Measurements from ENCODE around the gene KCNK3.

The KCNK3 gene

DNA sequence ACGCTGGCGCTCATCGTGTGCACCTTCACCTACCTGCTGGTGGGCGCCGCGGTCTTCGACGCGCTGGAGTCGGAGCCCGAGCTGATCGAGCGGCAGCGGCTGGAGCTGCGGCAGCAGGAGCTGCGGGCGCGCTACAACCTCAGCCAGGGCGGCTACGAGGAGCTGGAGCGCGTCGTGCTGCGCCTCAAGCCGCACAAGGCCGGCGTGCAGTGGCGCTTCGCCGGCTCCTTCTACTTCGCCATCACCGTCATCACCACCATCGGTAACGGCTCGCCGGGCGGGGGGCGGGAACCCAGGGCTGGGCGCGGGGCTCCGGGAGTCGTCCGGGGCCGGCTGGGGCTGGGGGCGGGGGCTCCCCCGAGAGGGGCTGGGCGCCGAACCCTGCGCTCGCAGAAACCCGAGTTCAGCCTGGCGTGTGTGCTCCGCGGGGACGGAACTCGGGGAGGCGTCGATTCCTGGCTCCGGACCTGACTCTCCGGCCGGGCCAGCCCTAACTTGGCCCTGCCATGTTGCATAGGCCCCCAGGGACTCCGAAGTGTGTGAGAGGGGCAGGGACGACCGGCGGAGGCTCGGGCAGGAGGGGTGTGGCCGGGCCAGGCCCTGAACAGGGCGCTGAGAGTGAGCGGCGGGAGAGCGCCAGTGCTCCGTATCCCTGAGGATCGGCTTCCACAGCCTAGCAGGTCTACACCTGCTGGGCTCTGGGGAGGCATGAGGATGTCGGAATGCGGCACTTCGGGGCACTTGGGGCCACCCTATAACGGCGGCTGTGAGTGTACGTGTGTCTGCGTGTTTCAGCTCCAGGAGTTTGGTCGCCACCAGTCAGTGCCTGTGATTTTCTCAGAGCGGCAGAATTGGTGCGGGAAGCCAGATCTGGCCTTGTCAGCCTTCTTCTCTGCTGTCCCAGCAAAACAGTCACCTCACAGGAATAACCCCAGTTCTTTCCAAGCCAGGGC, 651 bp downstream of the KCNK3 start:
- no peak for DNase-seq

DNA sequence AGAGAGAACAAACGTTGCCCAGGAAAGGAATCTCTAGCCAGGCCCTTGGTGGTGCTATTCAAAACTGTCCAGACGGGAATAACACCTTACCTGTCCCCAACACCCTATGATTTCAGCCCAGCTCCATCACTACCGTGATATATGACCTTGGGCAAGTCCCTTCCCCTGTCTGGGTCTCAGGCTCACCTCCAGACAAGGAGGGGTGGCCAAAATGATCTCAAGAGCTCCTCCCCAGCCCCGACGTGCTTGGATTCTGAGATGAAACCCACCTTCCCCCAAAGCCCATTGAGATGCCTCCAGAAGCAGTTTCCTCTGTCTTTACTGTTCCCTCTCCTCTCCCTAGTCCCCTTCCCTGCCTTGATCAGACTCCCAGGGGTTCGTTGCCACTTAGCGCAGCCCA, 1.5 kb downstream of the KCNK3 start:
- no peak for DNase-seq

DNA sequence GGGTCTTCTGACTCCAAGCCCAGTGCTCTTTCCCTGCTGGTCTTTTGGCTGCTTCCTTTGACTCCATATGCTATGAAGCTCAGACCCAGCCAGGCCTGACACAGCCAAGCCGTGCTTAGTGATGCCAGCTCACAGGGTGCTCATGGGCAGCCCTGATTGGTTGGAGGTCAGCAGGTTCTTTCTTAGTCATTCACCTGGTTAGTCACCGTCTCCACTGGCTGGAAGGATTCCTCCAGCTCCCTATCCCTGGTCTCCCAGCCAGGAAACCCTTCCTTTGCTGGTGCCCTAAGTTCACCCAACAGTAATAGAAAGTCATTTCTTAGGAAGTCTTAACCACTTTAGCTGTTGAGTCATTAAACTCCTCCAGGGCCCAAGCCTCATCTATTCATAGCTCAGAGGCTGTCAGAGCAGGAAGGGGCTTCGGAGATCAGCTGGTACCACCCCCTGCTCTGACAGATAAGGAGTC, 3.9 kb downstream of the KCNK3 start:
- no peak for DNase-seq

DNA sequence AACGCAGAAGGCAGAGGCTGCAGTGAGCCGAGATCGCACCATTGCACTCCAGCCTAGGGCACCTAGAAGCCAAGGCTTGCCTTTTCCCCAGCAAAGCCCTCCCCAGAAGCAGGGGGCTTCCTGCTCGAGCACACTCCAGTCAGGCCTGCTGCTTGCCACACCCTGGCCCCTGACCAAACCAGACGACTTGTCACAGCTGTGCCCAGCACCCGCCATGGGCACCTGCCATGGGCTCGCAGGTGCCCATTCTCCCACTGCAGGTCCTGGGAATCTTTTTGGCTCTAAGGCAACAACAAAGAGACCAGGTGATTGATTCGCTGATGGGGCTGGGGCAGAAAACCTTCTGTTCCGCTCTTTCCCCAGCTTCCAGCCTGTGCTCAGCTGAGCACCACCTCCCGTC, 4.9 kb downstream of the KCNK3 start:
- no peak for DNase-seq

DNA sequence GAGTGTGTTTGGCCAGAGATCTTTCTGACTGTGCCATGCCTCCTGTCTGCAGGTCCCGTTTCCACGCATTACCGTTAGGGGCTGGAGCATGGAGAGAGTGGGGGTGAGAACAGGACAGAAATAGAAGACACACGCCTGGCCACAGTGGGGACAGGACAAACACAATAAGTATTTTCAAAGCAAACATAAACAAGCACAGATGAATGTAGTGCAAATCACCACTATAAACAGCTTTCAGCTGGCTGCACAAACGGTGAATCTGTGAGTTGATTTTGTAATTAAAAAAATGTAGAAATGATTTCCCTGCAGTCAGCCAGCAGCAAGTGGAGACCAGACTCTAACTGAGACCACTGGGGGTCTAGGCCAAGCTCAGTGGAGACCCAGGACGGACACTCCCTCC, 6.8 kb downstream of the KCNK3 start:
- no peak for DNase-seq

DNA sequence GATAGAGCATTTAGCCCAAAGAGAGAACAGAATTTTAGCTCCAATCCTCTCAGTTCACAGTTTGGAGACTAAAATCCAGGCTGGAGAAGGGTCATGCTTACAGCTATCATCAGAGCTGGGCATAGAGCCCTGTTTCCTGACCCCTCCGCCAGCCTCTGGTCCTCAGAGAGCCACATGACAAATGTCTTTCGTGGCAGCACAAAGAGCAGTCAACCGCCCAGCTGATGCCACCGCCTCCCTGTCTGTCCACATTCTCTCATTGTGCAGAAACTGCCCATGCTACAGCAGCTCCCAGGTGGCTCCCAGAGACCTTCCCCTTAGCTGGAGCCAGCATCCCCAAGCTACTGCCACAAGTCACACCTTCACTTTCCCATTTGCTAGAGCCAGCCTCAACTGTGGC, 7.6 kb downstream of the KCNK3 start:
- no peak for DNase-seq

DNA sequence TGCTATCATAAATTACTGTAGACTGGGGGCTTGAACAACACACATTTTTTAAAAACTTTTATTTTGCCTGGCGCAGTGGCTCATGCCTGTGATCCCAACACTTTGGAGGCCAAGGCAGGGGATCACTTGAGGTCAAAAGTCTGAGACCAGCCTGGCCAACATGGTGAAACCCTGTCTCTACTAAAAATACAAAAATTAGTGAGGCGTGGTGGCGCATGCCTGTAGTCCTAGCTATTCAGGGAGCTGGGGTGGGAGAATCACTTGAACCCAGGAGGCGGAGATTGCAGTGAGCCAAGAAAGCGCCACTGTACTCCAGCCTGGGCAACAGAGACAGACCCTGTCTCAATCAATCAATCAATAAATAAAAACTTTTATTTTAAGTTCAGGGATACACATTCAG, 9.1 kb downstream of the KCNK3 start:
- DNase-seq: no peak

DNA sequence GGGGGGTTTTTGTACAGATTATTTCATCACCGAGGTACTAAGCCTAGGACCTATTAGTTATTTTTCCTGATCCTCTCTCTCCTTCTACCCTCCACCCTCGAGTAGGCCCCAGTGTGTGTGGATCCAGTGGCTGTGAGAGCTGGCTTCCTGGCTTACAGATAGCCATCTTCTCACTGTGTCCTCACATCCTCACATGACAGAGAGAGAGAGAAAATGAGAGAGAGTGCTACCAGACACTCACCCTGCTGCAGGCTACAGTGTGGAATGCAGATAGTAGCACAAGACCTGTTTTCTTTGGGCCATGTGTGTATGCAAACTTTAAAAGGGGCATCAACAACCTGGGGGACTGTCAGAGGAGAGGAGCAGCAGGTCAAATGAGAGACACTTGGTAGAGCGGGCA, 9.5 kb downstream of the KCNK3 start:
- no peak for DNase-seq

DNA sequence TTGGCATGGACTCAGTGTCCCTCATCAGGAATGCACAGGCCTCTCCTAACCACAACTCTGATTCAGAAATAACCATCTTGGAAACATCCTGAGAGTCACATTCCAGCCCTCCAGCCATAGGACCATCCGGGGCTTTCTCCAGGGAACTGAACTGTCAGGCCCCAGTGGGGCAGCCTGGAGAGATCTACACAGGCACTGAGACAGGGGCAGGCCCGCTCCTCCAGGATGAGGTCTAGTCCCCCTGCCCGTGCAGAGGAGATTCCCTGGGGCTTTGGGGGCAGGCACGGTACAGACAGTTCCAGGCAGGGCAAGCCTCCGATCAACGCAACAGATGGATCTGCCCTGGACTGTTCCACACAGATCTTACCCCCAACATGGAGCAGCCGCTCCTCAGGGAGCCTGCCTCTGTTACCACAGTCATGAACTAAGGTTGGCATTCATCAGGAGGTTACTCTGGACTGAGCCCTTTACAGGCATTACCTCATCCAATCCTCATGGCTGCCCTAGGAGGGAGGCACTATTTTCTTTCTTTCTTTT, 12.0 kb downstream of the KCNK3 start:
- DNase-seq: no peak

DNA sequence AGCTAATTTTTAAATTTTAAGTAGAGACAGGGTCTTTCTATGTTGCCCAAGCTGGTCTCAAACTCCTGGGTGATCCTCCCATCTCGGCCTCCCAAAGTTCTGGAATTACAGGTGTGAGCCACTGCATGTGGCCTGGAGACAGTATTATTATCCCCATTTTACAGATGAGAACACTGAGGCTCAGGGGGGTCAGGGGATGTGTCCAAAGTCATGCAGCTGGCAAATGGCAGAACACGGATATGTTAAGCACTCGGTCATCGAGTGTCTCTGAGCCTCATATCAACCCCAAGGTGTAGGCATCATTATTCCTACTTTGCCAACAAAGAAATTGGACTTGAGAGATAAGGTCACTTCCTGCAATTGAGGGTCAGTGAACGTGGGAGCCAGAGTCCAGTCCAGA, 12.6 kb downstream of the KCNK3 start:
- no peak for DNase-seq

DNA sequence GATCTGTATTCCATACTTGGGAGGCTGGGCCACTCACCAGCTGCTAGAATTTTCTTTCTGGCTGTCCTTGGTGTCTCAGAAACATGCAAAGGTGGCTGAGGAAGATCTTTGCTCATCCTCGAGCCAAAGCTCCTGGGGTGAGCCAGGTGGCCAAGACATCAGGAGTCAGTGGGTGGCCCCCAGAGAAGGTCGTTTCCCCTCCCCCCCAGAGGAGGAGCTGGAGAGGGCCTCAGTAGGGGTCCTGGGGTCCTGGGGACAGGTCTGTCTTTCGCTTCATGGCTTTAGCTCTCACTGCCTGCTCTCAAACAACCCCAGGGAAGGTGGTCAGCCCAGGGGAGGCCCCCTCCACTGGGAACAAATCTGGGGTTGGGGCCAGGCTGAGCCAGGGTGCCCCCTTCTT, 13.6 kb downstream of the KCNK3 start:
- DNase-seq: no peak

DNA sequence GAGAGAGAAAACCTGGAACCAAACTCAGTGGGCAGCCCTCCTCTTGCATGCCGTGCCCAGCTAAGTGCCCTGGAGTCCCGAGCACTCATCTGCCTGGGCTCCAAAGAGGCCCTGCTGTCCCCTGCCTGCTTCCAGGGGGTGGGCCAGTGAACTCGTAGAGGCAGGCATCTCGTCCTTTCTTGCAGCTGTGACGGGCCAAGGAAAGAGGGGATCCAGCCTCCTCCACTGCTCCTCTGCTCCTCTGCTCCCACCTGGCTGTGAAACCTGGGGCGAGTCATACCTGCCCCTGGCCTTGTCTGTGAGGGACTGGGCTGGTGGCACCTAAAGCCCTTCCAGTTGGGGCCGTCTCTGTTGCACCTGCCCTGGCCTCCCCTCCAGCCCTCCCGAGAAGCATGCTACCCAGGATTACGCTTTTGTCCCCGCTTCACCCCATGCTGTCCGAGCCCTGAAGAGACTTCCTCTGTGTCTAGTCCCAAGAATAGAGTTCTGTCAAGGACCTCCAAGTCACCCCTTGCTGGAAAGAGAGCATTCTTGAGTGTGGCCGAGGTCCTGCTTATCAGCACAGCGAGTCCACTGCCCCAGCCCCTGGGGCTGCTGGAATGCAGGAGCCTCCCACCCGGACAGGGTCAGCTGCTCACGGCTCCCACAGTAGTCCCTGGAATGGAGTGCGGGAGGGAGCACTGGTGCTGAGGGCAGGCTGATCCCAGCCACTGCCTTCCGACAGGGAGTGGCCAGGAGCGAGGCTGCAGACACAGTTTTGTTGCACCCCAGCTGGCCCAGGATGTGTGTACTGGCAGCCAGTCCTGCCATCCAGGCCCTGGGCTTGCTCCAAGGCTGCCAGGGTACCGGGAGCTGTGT, 14.3 kb downstream of the KCNK3 start:
- DNase-seq: no peak

DNA sequence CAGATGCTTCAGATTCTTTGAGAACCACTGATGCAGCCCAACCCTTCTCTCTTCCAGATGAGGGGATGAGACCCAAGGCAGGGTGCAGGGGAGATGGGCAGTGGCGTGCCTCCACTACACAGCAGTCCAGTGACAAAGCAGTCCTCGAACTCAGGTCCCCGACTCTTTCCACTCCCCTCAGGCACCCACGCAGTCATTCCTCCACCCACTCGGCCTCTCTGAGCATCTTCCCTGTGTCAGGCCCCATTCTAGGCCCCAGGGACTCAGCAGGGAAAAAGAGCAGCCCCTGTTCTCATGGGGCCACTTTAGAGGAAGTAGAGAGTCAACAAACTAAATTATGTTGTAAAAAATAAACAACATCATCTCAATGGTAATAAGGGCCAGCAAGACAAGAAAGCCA, 15.2 kb downstream of the KCNK3 start:
- no peak for DNase-seq

DNA sequence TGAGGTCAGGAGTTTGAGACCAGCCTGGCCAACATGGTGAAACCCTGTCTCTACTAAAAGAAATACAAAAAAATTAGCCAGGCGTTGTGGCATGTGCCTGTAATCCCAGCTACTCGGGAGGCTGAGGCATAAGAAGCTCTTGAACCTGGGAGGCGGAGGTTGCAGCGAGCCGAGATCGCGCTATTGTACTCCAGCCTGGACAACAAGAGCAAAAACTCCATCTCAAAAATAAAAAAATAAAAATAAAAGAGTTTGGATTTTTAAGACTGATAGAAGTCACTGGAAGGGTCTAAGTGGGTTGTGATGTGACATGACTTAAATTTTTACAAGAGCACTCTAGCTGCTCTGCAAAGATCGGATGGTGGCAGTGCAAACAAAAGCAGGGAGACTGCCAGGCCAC, 15.9 kb downstream of the KCNK3 start:
- no peak for DNase-seq

DNA sequence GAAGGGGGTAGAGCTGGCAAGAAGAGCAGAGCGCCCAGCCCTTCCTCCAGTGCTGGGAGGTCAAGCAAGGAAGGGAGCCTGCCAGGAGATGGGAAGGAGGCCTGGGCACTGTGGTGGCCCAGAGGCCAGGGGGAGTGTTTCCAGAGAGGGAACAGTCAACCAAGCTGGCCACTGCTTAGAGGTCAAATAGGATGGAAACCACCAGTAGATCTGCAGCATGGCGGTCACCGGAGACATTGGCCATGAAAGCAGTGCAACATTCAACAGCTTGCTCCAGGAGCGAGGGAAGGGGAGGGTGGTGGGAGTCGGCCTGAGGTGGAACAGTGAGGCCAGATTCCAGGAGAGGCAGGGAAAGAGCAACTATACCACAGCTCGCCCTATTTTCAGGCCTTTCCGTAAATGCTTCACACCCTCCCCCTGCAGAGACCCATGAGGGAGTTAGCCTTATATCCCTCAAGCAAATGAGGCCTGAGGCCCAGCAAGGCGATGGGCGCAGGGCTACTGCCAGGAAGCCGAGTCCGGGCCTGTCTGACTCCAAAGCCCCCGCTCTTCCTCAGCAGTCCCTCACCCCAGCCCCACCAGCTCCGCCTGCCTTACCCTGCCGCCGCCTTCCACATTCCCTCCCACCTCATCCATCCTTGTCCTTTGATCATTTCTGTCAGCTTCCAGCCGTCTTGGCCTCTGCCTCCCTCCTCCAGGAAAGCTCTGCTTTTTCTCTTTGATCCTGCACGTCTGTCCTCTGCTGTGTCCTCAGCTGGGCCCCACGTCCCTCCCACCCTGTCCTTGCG, 17.0 kb downstream of the KCNK3 start:
- no peak for DNase-seq

DNA sequence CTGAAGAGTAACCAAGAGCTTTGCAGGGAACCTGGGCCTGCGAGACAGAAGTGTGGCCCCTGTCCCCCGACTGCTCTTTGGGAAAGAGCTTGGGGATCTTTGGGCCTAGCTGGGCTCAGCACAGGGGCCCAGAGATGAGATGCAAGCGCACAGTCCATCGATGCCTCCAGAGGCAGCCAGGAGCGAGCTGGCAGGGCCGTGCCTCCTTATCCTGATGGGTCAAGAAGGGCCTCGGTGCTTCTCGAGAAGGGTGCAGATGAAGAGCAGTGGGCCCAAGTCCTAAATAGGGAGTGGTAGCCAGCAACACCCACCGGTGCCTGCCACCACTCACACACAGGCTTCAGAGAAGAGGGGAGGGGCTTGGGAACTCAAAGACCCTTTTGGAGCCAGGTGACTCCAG, 17.6 kb downstream of the KCNK3 start:
- no peak for DNase-seq

DNA sequence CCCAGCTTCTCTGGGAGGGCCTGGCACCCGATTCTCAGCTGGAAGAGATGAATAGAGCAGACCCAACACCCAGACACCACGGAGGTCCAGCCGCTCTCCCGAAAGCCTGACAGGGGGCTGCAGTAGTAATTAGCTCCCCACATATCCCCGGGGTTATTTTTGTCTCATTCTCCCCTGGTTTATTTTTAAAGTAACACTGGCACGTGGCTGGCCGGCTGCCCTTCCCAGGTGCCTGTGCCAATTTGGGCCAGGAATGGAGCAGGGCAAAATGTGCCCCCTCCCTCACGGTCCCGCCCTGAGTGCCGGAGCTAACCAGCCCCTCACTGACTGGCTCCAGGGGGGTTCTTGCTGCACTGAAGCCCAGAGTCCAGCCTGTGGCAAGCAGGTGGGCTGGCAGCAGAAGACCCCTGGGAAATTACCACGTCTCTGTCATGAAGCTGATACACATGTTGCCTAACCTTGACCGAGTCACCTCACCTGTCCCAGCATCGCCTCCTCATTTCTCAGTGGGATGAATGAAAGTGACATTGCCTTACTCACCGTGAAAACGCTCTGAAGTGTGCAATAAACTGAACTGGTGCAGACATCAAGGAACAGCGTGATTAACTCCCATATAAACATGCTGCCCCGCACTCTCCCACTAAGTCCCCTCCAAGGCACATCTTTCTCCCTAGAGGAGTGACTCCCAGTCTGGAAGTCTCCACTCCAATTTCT, 18.4 kb downstream of the KCNK3 start:
- no peak for DNase-seq

DNA sequence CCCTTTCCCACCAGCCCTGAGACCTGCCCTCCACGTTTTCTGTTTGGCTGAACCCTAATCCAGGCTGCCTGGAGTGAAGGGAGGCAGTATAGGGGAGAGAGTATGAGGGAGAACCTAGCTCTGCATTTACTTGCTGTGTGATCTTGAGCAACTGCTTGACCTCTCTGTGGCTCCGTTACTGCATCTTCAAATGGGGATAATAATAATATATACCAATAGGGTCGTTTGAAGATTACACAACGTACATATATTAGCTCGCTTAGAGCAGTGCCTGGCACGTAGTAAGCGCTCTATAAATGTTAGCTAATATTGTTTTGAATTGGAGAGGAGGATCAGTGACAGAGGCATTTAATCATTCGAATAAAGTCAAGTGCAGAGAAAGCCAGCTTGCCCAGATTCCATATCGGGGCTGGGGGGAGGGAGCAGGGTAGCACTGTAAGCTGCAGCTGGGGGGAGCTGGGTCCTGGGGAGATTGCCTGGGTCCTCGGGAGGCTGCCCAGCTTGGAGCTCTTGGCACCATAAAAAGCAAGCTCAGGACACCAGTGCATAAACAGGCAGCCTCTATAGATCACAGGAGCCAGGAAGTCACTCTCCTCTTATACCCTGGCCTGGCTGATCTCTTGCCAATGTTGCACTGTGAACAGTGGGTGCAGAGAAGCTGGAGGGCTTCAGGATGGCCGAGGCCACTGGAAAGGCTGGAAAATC, 19.1 kb downstream of the KCNK3 start:
- DNase-seq: no peak

DNA sequence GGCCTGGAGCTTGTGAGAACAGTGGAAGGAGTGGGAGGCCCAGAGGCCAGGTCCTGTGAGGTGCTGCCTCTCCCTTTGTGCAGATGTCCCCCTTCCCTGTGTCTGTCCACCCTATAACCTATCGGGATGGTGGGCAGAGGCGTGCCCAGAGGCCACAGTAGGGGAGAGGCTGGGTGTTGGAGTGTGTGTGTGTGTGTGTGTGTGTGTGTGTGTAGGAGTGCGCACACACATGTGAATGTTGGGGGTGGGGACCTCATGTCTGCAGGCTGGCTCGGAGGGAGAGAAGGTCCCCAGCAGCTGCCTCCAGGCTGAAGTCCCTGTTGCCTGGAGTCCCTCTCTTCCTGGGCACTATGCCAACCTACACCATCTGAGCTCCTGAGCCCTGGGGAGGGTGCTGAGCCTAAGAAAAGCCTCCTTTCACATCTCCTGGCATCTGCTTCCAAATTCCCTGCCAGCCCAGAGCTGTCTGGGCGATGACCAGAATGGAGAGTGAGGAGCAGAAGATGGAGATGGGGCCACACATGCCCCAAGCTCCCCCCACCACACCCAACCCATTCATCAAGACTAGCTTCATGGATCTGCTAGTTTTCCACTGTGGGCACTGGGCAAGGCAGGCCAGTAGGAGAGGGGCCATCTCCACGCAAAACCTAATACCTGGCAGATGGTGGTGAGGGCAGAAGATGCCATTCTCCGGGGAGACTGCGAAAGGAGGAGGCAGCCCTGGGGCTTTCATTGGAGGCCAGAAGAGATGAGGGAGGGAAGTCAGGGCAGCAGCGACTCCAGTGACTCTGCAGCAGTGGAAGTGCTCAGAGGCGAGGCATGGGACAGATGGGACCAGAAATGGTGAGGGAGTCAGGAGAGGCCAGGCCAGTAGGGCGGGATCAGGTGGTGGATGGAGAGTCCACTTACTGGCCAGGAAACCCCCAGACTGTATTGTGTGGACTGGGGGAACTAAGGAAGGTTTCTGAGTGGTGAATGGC, 20.3 kb downstream of the KCNK3 start:
- peak; percentile 81 for DNase-seq
